A549 treated with AZD9567 at 1 μM for 4 hours (cell line): Measurements from ENCODE around the gene TUBGCP3. TPM values are rescaled to one million over a fixed set of nuclear protein-coding genes. Genes with fewer than 3 reads are reported as not detected.

ENCODE experiments used
- total RNA-seq: library from RNA; stranded (reverse); fragments of 200-300 nt; extraction: Qiagen RNA extraction; gene quantifications from 5 replicates; pipeline ENCODE4 v1.2.3, GENCODE V29; 2022; ENCODE audit not compliant: insufficient read depth

TUBGCP3 gene, protein sequence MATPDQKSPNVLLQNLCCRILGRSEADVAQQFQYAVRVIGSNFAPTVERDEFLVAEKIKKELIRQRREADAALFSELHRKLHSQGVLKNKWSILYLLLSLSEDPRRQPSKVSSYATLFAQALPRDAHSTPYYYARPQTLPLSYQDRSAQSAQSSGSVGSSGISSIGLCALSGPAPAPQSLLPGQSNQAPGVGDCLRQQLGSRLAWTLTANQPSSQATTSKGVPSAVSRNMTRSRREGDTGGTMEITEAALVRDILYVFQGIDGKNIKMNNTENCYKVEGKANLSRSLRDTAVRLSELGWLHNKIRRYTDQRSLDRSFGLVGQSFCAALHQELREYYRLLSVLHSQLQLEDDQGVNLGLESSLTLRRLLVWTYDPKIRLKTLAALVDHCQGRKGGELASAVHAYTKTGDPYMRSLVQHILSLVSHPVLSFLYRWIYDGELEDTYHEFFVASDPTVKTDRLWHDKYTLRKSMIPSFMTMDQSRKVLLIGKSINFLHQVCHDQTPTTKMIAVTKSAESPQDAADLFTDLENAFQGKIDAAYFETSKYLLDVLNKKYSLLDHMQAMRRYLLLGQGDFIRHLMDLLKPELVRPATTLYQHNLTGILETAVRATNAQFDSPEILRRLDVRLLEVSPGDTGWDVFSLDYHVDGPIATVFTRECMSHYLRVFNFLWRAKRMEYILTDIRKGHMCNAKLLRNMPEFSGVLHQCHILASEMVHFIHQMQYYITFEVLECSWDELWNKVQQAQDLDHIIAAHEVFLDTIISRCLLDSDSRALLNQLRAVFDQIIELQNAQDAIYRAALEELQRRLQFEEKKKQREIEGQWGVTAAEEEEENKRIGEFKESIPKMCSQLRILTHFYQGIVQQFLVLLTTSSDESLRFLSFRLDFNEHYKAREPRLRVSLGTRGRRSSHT
- 15.0 to 18.8 TPM (median 17.0 TPM) in 5 replicates for total RNA-seq

DNA sequence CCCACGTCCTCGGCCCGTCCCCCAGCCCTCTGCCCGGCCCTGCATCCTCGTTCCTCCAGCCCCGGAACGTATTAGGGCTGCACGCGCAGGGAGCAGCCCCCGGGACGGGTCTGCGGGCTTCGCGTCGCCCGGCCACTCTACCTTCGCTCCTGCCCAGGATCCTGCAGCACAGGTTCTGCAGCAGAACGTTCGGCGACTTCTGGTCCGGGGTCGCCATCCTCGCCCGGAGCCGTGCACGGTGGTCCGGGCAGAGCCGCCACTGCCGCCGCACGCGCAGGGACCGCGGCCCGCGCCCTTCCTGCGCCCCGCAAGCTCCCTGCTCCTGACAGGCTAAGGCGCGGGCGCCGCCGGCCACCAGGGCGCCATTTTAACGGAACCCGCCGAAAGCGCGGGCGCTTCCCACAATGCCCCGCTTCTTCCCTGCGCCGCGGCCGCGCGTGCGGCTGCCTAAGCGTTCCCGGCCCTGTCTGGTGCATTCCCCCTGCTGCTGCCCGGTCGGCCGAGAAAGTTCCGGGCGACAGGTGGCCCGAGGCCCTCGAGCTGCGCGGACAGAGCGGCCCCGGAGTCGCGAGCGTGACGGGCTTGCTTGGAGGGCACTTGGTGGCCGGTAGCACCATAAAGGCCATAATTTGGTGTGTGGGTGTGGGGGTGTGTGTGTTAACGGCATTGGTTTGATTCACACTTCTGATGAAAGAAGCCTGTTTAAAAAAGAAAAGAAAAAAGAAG, at the start of gene TUBGCP3:
Gene TUBGCP3, minus strand, starts transcription at position 390 of the 726 bp plus-strand sequence. Its CDS starts 173 bp downstream, at position 217.

Other genes with a start within 250 kb of the TUBGCP3 start
- not detected in 5 replicates for gene SPACA7, start 211.8 kb downstream of the TUBGCP3 start, total RNA-seq
- gene ATP11A, start 101.9 kb upstream of the TUBGCP3 start, total RNA-seq = 7.1 to 13.8 TPM (median 10.7 TPM) in 5 replicates